Urothelium cell line (cell line): ENCODE measurements around the gene PDS5A.
"Not testable (repeated sequence)": the region's sequence is repeated elsewhere in the genome, so short reads cannot be mapped to it uniquely, and the experiment has no call there.

Experiments used
- DNase-seq: peaks from one replicate; pipeline ENCODE4 v3.0.0; 2011; ENCODE audit warnings: low spot score, mixed read lengths
- FAIRE-seq: peaks from 2 replicates; lab custom pipeline; 2011; peaks lifted over from hg19 to GRCh38; lab: Jason Lieb, UNC

Gene PDS5A

DNA sequence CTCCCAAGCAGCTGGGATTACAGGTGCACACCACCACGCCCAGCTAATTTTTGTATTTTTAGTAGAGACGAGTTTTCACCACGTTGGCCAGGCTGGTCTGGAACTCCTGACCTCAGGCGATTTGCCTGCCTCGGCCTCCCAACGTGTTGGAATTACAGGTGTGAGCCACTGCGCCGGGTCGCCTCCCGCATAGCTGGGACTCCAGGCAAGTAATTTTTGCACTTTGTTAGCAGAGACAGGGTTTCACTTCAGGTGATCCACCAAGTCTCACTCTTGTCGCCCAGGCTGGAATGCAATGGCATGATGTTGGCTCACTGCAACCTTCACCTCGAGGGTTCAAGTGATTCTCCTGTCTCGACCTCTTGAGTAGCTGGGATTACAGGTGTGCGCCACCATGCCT, 137.2 kb downstream of the PDS5A start:
- not testable (repeated sequence) for FAIRE-seq, DNase-seq

DNA sequence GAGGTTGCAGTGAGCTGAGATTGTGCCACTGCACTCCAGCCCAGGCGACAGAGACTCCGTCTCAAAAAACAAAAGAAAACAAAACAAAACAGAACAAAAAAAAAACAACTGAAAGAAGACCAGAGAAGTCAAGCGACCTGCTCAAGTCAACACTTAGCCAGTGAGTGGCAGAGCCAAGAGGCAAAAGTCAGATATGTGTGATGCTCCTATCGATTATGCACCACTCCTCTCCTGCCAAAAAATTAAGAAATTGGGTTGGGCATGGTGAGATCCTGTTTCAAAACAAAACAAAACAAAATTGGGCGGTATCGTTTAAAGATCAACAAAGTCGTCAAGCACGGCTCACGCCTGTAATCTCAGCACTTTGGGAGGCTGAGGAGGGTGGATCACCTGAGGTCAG, 137.7 kb downstream of the PDS5A start:
- DNase-seq (no peak), FAIRE-seq (no peak)

DNA sequence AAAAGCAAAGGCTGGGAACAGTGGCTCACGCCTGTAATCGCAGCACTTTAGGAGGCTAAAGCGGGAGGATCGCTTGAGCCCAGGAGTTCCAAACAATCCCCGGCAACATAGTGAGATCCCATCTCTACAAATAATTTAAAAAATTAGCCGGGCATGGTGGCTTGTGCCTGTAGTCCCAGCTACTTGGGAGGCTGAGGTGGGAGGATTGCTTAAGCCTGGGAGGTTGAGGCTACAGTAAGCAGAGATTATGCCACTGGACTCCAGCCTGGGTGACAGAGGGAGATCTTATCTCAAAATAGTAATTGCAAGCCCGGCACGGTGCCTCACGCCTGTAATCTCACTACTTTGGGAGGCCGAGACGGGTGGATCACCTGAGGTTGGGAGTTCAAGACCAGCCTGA, 139.3 kb downstream of the PDS5A start:
- DNase-seq, FAIRE-seq: not testable (repeated sequence)

DNA sequence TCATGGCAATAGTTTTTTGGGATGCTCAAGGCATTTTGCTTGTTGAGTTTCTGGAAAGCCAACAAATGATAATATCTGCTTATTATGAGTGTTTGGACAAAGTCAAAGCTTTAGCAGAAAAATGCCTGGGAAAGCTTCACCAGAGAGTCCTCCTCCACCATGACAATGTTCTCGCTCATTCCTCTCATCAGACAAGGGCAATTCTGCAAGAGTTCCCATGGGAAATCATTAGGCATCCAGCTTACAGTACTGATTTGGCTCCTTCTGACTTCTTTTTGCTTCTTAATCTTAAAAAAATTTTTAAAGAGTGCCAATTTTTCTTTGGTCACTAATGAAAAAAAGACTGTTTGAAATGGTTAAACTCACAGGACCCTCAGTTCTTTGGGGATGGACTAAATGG, 143.4 kb downstream of the PDS5A start:
- no peak for FAIRE-seq
- no peak for DNase-seq

DNA sequence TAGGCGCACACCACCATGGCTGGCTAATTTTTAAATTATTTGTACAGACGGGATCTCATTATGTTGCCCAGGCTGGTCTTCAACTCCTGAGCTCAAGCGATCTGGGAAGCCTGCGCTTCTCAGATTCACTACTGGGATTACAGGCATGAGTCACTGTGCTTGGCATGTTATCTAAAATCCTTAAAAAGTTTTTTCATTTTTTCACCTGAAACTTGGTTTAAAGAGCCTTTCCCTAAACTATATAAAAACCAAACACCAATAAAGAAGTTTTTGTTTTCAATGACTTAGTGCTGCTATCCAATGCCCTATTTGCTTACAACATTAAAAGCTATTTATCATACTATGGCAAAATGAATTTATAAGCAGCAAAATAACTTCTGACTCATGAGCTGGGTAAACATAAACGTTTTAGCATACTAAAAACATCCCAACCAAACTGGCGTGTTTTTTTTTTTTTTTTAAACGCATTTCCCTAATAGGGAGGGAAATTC, 151.9 kb downstream of the PDS5A start:
- DNase-seq: no peak
- FAIRE-seq: no peak

DNA sequence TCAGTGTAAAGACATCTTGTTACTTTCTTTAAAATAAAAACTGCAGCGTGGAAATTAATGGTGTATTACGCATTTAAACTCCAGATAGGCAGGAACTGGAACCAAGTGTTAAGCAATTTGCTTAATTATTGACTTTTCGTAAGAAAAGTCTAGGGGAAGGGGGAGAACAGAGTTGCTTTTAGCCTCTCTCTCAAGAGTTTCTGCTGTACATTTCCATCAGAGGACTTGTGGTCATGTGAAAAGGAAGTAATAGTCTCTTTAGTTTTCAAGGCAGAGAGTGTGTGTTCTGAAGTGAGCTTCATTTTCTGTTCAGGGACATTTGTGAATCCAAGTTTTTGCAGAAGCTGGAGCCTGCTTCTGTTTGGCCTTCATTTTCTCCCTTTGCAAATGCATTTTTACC, 152.6 kb downstream of the PDS5A start:
- FAIRE-seq (no peak), DNase-seq (no peak)

DNA sequence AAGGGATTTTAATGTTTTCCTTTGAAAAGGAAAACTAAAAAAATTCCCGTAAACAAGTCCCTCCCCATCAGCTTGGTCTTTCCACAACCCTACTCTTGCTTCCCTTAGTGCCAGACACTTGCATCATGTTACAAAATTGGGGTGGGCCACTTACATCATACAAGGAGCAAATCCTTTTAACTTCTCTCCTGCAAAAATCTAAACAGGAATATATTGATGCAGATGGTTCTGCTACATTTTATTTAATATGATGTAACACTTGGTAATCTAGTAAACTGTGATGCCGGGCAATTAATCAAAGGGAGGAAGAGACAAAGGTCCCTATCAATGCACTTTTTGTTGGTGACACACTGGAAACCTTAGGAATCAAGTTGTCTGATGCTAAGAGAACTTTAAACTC, 154.5 kb downstream of the PDS5A start:
- DNase-seq (no peak), FAIRE-seq (no peak)

DNA sequence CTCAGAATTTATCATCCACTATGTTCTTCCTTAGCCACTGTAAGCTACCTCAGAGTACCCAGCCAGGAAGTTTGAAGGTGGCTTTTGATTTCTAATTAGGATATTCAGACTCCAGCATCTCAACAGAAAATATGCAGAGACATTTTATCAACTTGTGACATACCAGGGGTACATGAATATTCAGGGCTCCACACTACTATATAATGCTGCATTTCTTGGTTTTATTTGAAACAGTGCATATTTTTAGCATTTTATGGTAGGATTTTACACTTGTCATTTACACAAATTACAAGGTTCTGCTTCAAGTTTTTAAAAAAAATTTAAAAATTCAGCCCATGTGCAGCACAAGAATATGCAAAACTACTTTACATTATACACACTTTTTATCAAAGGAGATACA, 155.0 kb downstream of the PDS5A start:
- no peak for DNase-seq
- FAIRE-seq: no peak

DNA sequence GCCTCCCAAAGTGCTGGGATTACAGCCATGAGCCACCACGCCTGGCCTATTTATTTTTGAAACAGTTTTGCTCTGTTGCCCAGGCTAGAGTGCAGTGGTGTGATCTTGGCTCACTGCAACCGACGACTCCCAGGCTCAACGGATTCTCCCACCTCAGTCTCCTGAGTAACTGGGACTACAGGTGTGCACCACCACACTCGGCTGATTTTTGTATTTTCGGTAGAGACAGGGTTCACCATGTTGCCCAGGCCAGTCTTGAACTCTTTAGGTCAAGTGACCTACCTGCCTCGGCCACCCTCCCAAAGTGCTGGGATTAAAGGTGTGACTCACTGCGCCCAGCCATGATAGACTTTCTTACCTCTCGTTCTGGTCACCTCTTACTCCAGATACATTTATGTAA, 155.8 kb downstream of the PDS5A start:
- DNase-seq (no peak), FAIRE-seq (no peak)

DNA sequence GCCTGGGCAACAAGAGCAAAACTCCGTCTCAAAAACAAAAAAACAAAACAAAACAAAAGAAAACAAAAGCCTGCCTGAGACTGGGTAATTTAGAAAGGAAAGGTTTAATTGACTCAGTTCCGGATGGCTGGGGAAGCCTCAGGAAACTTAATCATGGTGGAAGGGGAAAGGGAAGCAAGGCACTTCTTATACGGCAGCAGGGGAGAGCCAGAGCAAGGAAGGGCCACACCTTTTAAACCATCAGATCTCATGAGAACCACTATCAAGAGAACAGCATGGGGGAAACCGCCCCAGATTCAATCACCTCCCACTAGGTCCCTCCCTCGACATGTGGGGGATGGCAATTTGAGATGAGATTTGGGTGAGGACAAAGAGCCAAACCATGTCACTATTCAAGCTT, 157.5 kb downstream of the PDS5A start:
- FAIRE-seq (no peak), DNase-seq (no peak)

DNA sequence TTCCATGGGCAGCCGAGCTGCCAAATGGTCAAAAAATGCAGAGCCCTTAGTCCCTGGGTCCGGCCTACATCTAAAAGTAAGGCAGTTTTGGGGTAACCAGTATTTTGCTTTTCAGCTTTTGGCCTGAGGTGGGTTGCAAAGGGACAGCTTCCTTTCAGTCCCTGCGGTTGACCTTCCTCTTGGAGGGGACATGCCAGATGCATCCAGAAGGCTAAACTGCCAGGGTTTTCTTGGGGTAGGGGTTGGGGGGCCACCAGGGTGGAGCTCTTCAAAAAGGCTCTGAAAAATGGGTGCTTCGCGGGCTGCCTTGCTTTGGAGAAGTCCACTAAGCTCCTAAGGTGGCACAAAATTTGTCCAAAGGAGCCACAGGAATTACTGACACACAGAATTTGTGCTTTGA, 159.1 kb downstream of the PDS5A start:
- FAIRE-seq (no peak), DNase-seq (no peak)

DNA sequence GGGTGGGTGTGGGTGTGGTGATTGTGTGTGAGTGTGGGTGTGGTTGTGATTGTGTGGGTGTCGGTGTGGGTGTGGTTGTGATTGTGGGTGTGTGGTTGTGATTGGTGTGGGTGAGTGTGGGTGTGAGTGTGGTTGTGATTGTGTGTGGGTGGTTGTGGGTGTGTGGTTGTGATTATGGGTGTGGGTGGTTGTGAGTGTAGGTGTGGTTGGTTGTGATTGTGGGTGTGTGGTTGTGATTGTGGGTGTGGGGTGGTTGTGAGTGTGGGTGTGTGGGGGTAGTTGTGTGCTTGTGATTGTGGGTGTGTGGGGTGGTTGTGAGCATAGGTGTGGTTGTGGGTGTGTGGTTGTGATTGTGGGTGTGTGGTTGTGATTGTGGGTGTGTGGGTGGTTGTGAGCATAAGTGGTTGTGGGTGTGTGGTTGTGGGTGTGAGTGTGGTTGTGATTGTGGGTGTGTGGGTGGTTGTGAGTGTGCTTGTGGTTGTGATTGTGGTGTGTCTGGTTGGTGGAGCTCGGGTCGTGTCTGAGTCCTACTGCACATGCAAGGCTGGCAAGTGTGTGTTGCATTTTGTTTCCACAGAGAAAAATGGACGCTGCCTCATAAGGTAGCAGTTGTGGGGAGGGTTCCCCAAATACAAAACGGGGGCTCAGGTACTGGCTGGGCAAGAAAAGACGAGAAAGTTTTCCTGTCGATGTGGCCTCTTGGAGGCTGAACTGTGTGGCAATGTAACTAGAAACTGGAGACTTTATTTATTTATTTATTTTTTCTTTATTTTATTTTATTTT, 163.1 kb downstream of the PDS5A start:
- DNase-seq: peak; percentile 63
- FAIRE-seq: no peak

DNA sequence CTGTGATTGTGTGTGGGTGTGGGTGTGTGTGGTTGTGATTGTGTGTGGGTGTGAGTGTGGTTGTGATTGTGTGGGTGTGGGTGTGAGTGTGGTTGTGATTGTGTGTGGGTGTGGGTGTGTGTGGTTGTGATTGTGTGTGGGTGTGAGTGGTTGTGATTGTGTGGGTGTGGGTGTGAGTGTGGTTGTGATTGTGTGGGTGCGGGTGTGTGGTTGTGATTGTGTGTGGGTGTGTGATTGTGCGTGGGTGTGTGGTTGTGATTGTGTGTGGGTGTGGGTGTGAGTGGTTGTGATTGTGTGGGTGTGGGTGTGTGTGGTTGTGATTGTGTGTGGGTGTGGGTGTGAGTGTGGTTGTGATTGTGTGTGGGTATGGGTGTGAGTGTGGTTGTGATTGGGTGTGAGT, 163.9 kb downstream of the PDS5A start:
- FAIRE-seq, DNase-seq: not testable (repeated sequence)

DNA sequence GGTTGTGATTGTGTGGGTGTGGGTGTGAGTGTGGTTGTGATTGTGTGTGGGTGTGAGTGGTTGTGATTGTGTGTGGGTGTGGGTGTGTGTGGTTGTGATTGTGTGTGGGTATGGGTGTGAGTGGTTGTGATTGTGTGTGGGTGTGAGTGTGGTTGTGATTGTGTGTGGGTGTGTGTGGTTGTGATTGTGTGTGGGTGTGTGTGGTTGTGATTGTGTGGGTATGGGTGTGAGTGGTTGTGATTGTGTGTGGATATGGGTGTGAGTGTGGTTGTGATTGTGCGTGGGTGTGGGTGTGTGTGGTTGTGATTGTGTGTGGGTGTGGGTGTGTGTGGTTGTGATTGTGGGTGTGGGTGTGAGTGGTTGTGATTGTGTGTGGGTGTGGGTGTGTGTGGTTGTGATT, 164.7 kb downstream of the PDS5A start:
- not testable (repeated sequence) for DNase-seq, FAIRE-seq

DNA sequence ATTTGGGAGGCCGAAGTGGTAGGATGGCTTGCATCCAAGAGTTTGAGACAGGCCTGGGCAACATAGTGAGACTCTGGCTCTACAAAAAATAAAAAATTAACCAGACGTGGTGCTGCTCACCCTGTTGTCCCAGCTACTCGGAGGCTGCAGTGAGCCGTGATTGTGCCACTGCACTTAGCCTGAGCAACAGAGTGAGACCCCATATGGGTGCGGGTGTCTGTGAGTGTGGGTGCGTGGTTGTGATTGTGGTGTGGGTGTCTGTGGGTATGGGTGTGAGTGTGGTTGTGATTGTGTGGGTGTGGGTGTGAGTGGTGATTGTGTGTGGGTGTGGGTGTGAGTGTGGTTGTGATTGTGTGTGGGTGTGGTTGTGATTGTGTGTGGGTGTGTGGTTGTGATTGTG, 165.2 kb downstream of the PDS5A start:
- FAIRE-seq (no peak), DNase-seq (no peak)

DNA sequence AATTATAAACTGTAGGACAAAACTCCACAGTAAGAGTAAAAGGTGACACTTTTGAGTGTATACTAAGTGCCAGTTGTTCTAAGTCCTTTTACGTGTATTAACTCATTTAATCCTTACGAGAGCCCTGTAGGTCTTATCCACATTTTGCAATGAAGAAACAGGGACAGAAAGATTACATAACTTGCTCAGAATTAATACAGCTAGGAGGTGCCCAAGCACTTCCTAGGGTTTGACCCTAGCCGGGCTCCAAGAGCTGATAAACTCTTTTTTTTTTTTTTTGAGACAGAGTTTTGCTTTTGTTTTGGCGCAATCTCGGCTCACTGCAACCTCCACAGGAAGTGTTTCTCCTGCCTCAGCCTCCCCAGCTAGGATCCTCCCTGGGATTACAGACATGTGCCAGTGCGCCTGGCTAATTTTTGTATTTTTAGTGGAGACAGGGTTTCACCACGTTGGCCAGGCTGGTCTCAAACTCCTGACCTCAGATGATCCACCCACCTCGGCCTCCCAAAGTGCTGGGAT, 169.4 kb downstream of the PDS5A start:
- FAIRE-seq (no peak), DNase-seq (no peak)

DNA sequence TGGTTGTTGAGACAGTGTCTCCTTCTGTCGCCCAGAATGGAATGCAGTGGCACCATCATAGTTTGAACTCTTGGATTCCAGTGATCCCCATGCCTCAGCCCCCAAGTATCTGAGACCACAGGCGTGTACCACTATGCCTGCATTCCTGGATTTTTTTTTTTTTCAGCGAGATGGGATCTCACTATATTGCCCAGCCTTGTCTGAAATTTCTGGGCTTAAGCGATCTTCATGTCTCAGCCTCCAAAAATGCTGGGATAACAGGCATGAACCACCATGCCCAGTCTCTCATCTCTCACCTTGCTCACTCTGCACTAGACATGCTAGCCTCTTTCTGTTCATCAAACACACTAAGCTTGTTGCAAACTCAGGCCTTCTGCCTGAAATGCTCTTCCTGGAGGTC, 175.7 kb downstream of the PDS5A start:
- no peak for DNase-seq
- no peak for FAIRE-seq

DNA sequence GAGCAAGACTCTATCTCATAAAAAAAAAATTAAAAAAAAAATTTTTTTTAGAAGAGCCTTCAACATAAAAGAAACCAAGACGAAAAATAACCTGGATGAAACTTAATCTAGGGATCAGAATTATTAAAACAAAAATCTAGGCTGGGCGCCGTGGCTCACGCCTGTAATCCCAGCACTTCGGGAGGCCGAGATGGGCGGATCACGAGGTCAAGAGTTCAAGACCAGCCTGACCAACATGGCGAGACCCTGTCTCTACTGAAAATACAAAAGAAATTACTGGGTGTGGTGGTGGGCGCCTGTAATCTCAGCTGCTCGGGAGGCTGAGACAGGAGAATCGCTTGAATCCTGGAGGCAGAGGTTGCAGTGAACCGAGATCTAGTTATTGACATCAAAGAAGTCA, 184.7 kb downstream of the PDS5A start:
- not testable (repeated sequence) for DNase-seq, FAIRE-seq

DNA sequence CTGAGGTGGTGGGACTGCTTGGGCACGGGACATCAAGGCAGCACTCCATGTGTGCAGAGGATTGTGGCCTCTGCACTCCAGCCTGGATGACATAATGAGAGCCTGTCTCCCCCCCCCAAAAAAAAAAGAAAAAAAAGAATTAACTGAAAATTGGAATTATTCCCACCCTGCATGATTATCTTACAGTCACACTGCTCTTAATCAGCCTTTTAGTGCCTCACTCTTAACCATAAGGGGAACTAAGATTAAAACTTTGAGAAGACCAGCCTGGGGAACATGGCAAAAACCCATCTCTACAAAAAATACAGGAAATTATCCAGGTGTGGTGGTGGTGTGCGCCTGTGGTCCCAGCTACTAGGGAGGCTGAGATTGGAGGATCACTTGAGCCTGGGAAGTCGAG, 185.2 kb downstream of the PDS5A start:
- FAIRE-seq (no peak), DNase-seq (no peak)

DNA sequence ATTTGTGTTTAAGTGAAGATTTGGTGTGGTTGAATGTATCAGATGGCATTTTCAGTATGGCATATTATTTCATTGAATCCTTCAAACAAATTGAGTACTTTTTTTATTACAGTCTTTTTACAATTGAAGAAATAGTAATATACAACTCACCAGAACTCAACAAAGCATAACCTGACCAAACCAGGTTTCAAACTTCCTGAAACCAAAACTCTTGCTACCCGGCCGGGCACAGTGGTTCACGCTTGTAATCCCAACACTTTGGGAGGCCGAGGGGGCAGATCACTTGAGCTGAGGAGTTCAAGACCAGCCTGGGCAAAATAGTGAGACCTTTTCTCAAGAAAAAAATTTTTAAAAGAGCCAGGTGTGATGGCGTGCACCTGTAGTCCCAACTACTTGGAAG, 185.6 kb downstream of the PDS5A start:
- no peak for DNase-seq
- no peak for FAIRE-seq

DNA sequence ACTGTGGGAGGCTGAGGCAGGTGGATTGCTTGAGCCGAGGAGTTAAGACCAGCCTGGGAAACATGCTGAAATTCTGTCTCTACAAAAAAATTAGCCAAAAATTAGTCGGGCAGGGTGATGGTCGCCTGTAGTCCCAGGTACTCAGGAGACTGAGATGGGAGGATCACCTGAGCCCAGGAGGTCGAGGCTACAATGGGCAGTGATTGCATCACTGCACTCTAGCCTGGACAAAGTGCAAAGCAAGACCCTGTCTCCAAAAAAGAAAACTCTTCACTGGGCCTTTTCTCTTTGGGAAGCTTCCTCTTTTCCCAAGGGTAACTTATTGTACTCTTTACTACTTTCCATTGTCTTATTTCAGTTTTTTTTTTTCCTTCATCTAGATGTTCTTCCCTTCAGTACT, 190.9 kb downstream of the PDS5A start:
- DNase-seq (no peak), FAIRE-seq (no peak)

DNA sequence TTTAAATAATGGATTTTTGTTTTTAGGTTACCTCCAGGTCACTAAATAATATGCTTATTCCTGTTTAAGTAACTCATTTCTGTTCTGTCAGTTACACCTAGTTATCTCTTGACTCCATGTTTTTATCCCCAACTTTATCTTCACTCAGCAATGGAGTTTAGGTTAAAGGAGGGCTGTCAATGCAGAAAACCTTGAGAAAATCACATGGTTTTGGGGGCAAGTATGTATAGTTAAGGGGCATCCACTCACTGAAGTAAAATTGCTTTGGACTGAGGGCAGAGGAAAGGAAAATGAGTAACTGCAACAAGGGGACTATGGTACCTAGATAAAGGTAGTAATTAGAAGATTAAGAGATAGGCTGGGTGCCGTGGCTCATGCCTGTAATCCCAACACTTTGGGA, 192.6 kb downstream of the PDS5A start:
- no peak for DNase-seq
- no peak for FAIRE-seq

DNA sequence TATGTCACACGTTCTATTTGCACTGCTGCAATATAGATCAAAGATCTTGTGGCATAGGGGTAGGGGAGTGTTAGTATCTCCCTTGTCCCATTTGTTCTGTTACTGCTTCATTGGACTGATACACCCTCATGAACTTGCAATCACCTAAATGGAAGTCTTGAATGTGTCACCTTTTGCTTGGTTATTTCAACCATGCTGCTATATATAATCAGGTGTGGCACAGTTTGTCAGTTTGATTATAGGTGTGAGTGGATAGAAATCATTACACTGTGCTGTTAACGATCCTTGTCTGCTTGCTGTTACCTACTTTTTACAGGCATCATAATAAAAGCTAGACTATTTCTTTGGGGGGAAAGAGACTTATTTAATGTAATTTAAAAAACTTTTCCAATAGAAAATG, 195.7 kb downstream of the PDS5A start:
- not testable (repeated sequence) for DNase-seq, FAIRE-seq
